ENCODE data around the gene MMP23B. TPM values are rescaled to one million over a fixed set of nuclear protein-coding genes. Genes with fewer than 3 reads are reported as not detected.

MMP23B gene
- total RNA-seq, 4 donors from 2014 or later: 0.62 TPM; not detected in 3

- ATAC-seq (no peak), DNase-seq (no peak)
- Histone ChIP-seq H3K27ac (no peak within 1 kb of the TSS), H3K36me3 (no peaks in the 10 kb centered on the region), H3K9me3 (no peaks in the 10 kb centered on the region), H3K27me3 (peaks cover 38 to 43% (median 42%) of the 10 kb centered on the region in 3 donors), H3K4me1 (peaks cover 0 to 13% of the 10 kb centered on the region in 2 donors), H3K4me3 (peak within 1 kb of the TSS in 2 of 4 donors; percentile 27 to 39)
- in situ Hi-C loops (cut with MboI; ENCODE audit: low sequenced_read_pairs in 4 of 4) (no loop called here), intact Hi-C loops (cut with DNase I; ENCODE audit: low total_unique reads) (no loop called here)
- TF ChIP-seq CTCF (IDR thresholded peaks at IDR 0.05 in 4 of 5, conservative IDR thresholded peaks at IDR 0.05 in 1 of 5) (no peak), POLR2A (IDR thresholded peaks at IDR 0.05) (no peak)
These were observed 31.8 kb upstream of the MMP23B start, which contains the start of gene FNDC10 for GRCh38 chr1:1599935-1600860. Gene FNDC10, minus strand, starts transcription at chr1:1600135. Its CDS starts 120 bp downstream, at chr1:1600015.

GRCh38 chr1:1600861-1601563 lies 31.0 kb upstream of the MMP23B start:
- Histone ChIP-seq H3K36me3 (no peaks in the 10 kb centered on the region), H3K27ac (no peak overlapping the region), H3K9me3 (no peaks in the 10 kb centered on the region), H3K27me3 (peaks cover 36 to 43% (median 42%) of the 10 kb centered on the region in 3 donors), H3K4me1 (peaks cover 0 to 13% of the 10 kb centered on the region in 2 donors), H3K4me3 (peak overlapping the region in 1 of 4 donors; percentile 39)
- DNase-seq (no peak), ATAC-seq (no peak)
- intact Hi-C loops (cut with DNase I; ENCODE audit: low total_unique reads) (no loop called here), in situ Hi-C loops (cut with MboI; ENCODE audit: low sequenced_read_pairs in 4 of 4) (no loop called here)
- TF ChIP-seq CTCF (IDR thresholded peaks at IDR 0.05 in 4 of 5, conservative IDR thresholded peaks at IDR 0.05 in 1 of 5) (no peak), POLR2A (IDR thresholded peaks at IDR 0.05) (no peak)

GRCh38 chr1:1601564-1602303 lies 30.2 kb upstream of the MMP23B start:
- peaks cover 0 to 13% of the 10 kb centered on the region in 2 donors for H3K4me1 ChIP-seq
- no peak for TF ChIP-seq POLR2A (IDR thresholded peaks at IDR 0.05)
- no peak for TF ChIP-seq CTCF (IDR thresholded peaks at IDR 0.05 in 4 of 5, conservative IDR thresholded peaks at IDR 0.05 in 1 of 5)
- no peak overlapping the region for H3K4me3 ChIP-seq
- no peak overlapping the region for H3K27ac ChIP-seq
- no peaks in the 10 kb centered on the region for H3K36me3 ChIP-seq
- H3K9me3 ChIP-seq: no peaks in the 10 kb centered on the region
- peaks cover 34 to 43% (median 42%) of the 10 kb centered on the region in 3 donors for H3K27me3 ChIP-seq
- no peak for ATAC-seq
- DNase-seq: no peak
- in situ Hi-C loops (cut with MboI; ENCODE audit: low sequenced_read_pairs in 4 of 4) (no loop called here), intact Hi-C loops (cut with DNase I; ENCODE audit: low total_unique reads) (no loop called here)

- H3K27me3 ChIP-seq: peaks cover 31 to 42% (median 42%) of the 10 kb centered on the region in 3 donors
- no peak for ATAC-seq
- H3K4me1 ChIP-seq: peaks cover 0 to 12% of the 10 kb centered on the region in 2 donors
- no peak overlapping the region for H3K27ac ChIP-seq
- H3K4me3 ChIP-seq: no peak overlapping the region
- no peaks in the 10 kb centered on the region for H3K36me3 ChIP-seq
- no peak for TF ChIP-seq POLR2A (IDR thresholded peaks at IDR 0.05)
- TF ChIP-seq CTCF (IDR thresholded peaks at IDR 0.05 in 4 of 5, conservative IDR thresholded peaks at IDR 0.05 in 1 of 5): no peak
- in situ Hi-C loops (cut with MboI; ENCODE audit: low sequenced_read_pairs in 4 of 4): no loop called here
- H3K9me3 ChIP-seq: no peaks in the 10 kb centered on the region
- DNase-seq: no peak
- intact Hi-C loops (cut with DNase I; ENCODE audit: low total_unique reads): no loop called here
These were observed 29.5 kb upstream of the MMP23B start for GRCh38 chr1:1602304-1602967.

Data from gastrocnemius medialis (tissue), 4 donors.